ENCODE data around the gene PMEPA1. TPM values are rescaled to one million over a fixed set of nuclear protein-coding genes. Genes with fewer than 3 reads are reported as not detected.

PMEPA1 gene
- total RNA-seq, 1 experiment from 2014 or later: 89.8 TPM

DNA sequence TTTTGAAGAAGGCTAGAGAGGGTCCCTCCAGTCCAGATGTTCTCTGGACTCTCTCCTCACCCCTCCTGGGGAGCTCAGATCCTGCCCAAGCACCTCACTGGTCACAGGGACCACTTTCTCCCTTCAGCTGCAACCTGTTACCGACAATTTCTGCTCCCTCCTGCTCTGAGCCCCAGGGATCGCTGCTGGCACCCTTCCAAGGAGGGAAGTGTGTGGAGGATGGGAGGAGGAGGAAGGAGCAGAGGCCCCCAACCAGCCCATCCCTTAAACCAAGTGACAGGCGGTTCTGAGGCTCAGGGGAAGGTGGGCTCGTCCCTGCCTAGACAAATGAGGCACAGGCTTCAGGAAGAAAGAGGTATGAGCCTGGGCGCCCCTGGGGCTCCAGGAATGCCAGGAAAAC, 13.9 kb downstream of the PMEPA1 start:
- intact Hi-C loops (cut with micrococcal nuclease; ENCODE audit: unreplicated experiment) (no loop called here), in situ Hi-C loops (cut with HindIII; ENCODE audit: low pct_unique_long_range_greater_than_20kb, low sequenced_read_pairs) (no loop called here)
- Histone ChIP-seq H3K27ac (ENCODE audit: low read length) (peak overlapping the region; percentile 96), H3K9me3 (ENCODE audit: control insufficient read depth, insufficient read depth, low read depth, low read length) (no peaks in the 10 kb centered on the region), H3K4me3 (ENCODE audit: low read depth in 2 of 2, low read length in 2 of 2) (no peak overlapping the region), H3K27me3 (ENCODE audit: control insufficient read depth, insufficient read depth, low read length) (no peaks in the 10 kb centered on the region), H3K4me1 (ENCODE audit: control insufficient read depth, insufficient read depth, low read length) (peaks cover 92% of the 10 kb centered on the region), H3K36me3 (ENCODE audit: control insufficient read depth, insufficient read depth, low read length) (no peaks in the 10 kb centered on the region)
- no peak for ATAC-seq
- TF ChIP-seq, protein P1, sequence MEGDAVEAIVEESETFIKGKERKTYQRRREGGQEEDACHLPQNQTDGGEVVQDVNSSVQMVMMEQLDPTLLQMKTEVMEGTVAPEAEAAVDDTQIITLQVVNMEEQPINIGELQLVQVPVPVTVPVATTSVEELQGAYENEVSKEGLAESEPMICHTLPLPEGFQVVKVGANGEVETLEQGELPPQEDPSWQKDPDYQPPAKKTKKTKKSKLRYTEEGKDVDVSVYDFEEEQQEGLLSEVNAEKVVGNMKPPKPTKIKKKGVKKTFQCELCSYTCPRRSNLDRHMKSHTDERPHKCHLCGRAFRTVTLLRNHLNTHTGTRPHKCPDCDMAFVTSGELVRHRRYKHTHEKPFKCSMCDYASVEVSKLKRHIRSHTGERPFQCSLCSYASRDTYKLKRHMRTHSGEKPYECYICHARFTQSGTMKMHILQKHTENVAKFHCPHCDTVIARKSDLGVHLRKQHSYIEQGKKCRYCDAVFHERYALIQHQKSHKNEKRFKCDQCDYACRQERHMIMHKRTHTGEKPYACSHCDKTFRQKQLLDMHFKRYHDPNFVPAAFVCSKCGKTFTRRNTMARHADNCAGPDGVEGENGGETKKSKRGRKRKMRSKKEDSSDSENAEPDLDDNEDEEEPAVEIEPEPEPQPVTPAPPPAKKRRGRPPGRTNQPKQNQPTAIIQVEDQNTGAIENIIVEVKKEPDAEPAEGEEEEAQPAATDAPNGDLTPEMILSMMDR (IDR thresholded peaks at IDR 0.05): no peak
- TF ChIP-seq TCF7L2 (IDR thresholded peaks at IDR 0.05; ENCODE audit: low read depth, low read length) (no peak), SIN3A (IDR thresholded peaks at IDR 0.05; ENCODE audit: borderline replicate concordance, insufficient read depth, low read depth, low read length) (no peak), POLR2AphosphoS5 (IDR thresholded peaks at IDR 0.05; ENCODE audit: low read depth, low read length) (no peak), REST (IDR thresholded peaks at IDR 0.05; ENCODE audit: insufficient read depth in 1 of 2, low read depth in 2 of 2, low read length in 1 of 2) (no peak)
- no peak for DNase-seq (ENCODE audit: low read depth, low spot score)
- ChIA-PET POLR2A (no interaction called here), CTCF (no interaction called here)
- BruUV-seq (replicated peaks): no TSS peak

DNA sequence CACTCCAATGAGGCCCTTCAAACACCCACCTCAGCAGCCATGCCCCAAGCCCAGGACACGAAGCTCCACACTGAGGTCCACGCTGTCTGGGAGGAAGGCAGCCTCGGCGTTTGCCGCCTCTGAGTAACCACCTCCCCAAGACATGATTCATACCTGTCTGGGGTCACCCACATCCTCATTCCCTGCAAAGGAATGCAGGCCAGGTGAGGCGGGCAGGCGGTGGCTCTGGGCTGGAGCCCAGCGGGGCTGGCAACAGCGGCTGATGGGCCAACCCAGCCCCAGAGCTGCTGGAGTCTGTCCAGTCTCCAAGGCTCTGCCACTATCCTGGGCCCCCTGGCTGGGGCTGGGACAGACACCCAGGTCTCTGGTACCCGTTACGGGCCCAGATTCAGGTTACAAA, 14.8 kb downstream of the PMEPA1 start:
- Histone ChIP-seq H3K9me3 (ENCODE audit: control insufficient read depth, insufficient read depth, low read depth, low read length) (no peaks in the 10 kb centered on the region), H3K4me3 (ENCODE audit: low read depth in 2 of 2, low read length in 2 of 2) (no peak overlapping the region), H3K36me3 (ENCODE audit: control insufficient read depth, insufficient read depth, low read length) (no peaks in the 10 kb centered on the region), H3K27ac (ENCODE audit: low read length) (peak overlapping the region; percentile 96), H3K4me1 (ENCODE audit: control insufficient read depth, insufficient read depth, low read length) (peaks cover 93% of the 10 kb centered on the region), H3K27me3 (ENCODE audit: control insufficient read depth, insufficient read depth, low read length) (no peaks in the 10 kb centered on the region)
- no TSS peak for BruUV-seq (replicated peaks)
- ChIA-PET POLR2A (no interaction called here), CTCF (no interaction called here)
- TF ChIP-seq TCF7L2 (IDR thresholded peaks at IDR 0.05; ENCODE audit: low read depth, low read length): no peak
- TF ChIP-seq REST (IDR thresholded peaks at IDR 0.05; ENCODE audit: insufficient read depth in 1 of 2, low read depth in 2 of 2, low read length in 1 of 2): no peak
- TF ChIP-seq POLR2AphosphoS5 (IDR thresholded peaks at IDR 0.05; ENCODE audit: low read depth, low read length): no peak
- no peak for TF ChIP-seq SIN3A (IDR thresholded peaks at IDR 0.05; ENCODE audit: borderline replicate concordance, insufficient read depth, low read depth, low read length)
- TF ChIP-seq, protein P1 (IDR thresholded peaks at IDR 0.05): no peak
- in situ Hi-C loops (cut with HindIII; ENCODE audit: low pct_unique_long_range_greater_than_20kb, low sequenced_read_pairs): no loop called here
- DNase-seq (ENCODE audit: low read depth, low spot score) (no peak), ATAC-seq (no peak)
- intact Hi-C loops (cut with micrococcal nuclease; ENCODE audit: unreplicated experiment): no loop called here
